B cell (primary cell): ENCODE measurements around the gene INSIG1. TPM values are rescaled to one million over a fixed set of nuclear protein-coding genes. Genes with fewer than 3 reads are reported as not detected.

Experiments used
- ATAC-seq: fragments of 200-7000 bp; cut with Tn5 transposase; one replicate; pipeline ENCODE4 v1.10.0; 2021; ENCODE audit warnings: low read depth, mild to moderate bottlenecking, moderate number of reproducible peaks, moderate library complexity
- CTCF ChIA-PET: fragments of 350-600 bp; sonication (Branson Sonifier 250); formaldehyde crosslinking; loops from one replicate; lab custom pipeline; 2021; ENCODE audit warnings: antibody characterized with exemption, inconsistent platforms; lab: Charles Lee
- POLR2A ChIA-PET: fragments of 350-600 bp; sonication (Branson Sonifier 250); formaldehyde crosslinking; loops from one replicate; lab custom pipeline; 2021; ENCODE audit warnings: antibody characterized with exemption; lab: Charles Lee
- DNase-seq: peaks from one replicate; pipeline ENCODE4 v3.0.0; 2013
- H2AFZ ChIP-seq: 2 replicates; pipeline ENCODE4 v1.6.1; 2012; ENCODE audit warnings: mild to moderate bottlenecking, low read depth, low read length; ENCODE audit not compliant: insufficient read depth, poor library complexity, severe bottlenecking
- H3K27ac ChIP-seq, 2 donors: 1 replicate in 1 of 2; 2 replicates in 1 of 2; pipeline ENCODE4 v1.5.1; 2012 to 2013; ENCODE audit warnings: low read length in 2 of 2, mild to moderate bottlenecking in 2 of 2, moderate library complexity in 1 of 2
- H3K27me3 ChIP-seq, 4 experiments: fragments of 200-600 bp in 1 of 4; sonication (generic) in 1 of 4; replicated peaks in 1 of 4; 1 replicate in 2 of 4; 2 replicates in 2 of 4; pipeline versions ENCODE4 v1.6.1 to v1.7.0; 2013 to 2016; ENCODE audit warnings: low read length in 3 of 4, mild to moderate bottlenecking in 2 of 4, mixed read lengths in 1 of 4, moderate library complexity in 1 of 4; ENCODE audit not compliant: insufficient read depth in 4 of 4, control insufficient read depth in 3 of 4; ENCODE audit errors: control extremely low read depth in 1 of 4
- H3K36me3 ChIP-seq, 2 experiments: replicated peaks in 1 of 2; 1 replicate in 1 of 2; 2 replicates in 1 of 2; pipeline versions ENCODE4 v1.6.1 to v1.7.1; 2013; ENCODE audit warnings: low read length in 1 of 2; ENCODE audit not compliant: insufficient read depth in 2 of 2, control insufficient read depth in 1 of 2; ENCODE audit errors: control extremely low read depth in 1 of 2, extremely low read depth in 1 of 2
- H3K4me1 ChIP-seq, 2 donors: fragments of 200-600 bp in 1 of 2; sonication (generic) in 1 of 2; 1 replicate in 1 of 2; 2 replicates in 1 of 2; pipeline versions ENCODE4 v1.5.1 to v1.6.1; 2013 to 2017; ENCODE audit warnings: low read length in 2 of 2; ENCODE audit not compliant: control insufficient read depth in 2 of 2, insufficient read depth in 2 of 2
- H3K4me2 ChIP-seq: replicated peaks from 2 replicates; pipeline ENCODE3; 2012; ENCODE audit warnings: mild to moderate bottlenecking, low read depth, low read length; ENCODE audit not compliant: poor library complexity, severe bottlenecking
- H3K4me3 ChIP-seq, 5 experiments: fragments of 200-600 bp in 1 of 5; sonication (generic) in 1 of 5; 1 replicate in 3 of 5; 2 replicates in 2 of 5; pipeline versions ENCODE4 v1.5.1 to v1.7.0; 2011 to 2016; ENCODE audit warnings: low read length in 4 of 5, mild to moderate bottlenecking in 4 of 5, low read depth in 2 of 5, control low read depth in 1 of 5, moderate library complexity in 1 of 5; ENCODE audit not compliant: insufficient read depth in 1 of 5; ENCODE audit errors: control extremely low read depth in 1 of 5, extremely low read depth in 1 of 5
- H3K79me2 ChIP-seq: fragments of 200-600 bp; sonication (generic); one replicate; pipeline ENCODE4 v1.6.0; 2016; ENCODE audit warnings: low read length; ENCODE audit not compliant: control insufficient read depth, insufficient read depth
- H3K9ac ChIP-seq: fragments of 200-600 bp; sonication (generic); 2 replicates; pipeline ENCODE4 v1.6.1; 2017; ENCODE audit warnings: mild to moderate bottlenecking, low read length, moderate library complexity
- H3K9me3 ChIP-seq, 3 donors: one replicate each; pipeline versions ENCODE4 v1.6.1 to v1.7.1; 2013; ENCODE audit warnings: low read length in 2 of 3; ENCODE audit not compliant: control insufficient read depth in 2 of 3, insufficient read depth in 1 of 3; ENCODE audit errors: control extremely low read depth in 1 of 3
- H4K20me1 ChIP-seq: 2 replicates; pipeline ENCODE4 v1.6.0; 2012; ENCODE audit warnings: mild to moderate bottlenecking, low read length; ENCODE audit not compliant: insufficient read depth, control insufficient read depth, poor library complexity, severe bottlenecking
- H3K27ac Mint-ChIP-seq: one replicate; pipeline ENCODE4 v1.8.0; 2021; ENCODE audit warnings: mixed read lengths
- H3K27me3 Mint-ChIP-seq: one replicate; pipeline ENCODE4 v1.8.0; 2021; ENCODE audit warnings: mixed read lengths
- H3K4me1 Mint-ChIP-seq: one replicate; pipeline ENCODE4 v1.8.0; 2021; ENCODE audit warnings: mixed read lengths
- H3K4me3 Mint-ChIP-seq: one replicate; pipeline ENCODE4 v1.8.0; 2021; ENCODE audit warnings: mixed read lengths
- H3K9me3 Mint-ChIP-seq: one replicate; pipeline ENCODE4 v1.8.0; 2022; ENCODE audit warnings: mixed read lengths; ENCODE audit not compliant: insufficient read depth
- CTCF ChIP-seq: fragments of 200-600 bp; IDR thresholded peaks from one replicate; pipeline ENCODE4 v1.8.0; 2022; ENCODE audit warnings: antibody characterized with exemption, mild to moderate bottlenecking
- EZH2 ChIP-seq: IDR thresholded peaks from 2 replicates; pipeline ENCODE4 v1.6.1; 2012; ENCODE audit warnings: borderline replicate concordance, low read depth, mild to moderate bottlenecking, moderate library complexity, low read length; ENCODE audit not compliant: insufficient read depth, poor library complexity, severe bottlenecking
- WGBS: methylation state at CpG from one replicate; pipeline ENCODE4 v1.1.5; 2013; ENCODE audit warnings: missing lambda C conversion rate; ENCODE audit not compliant: insufficient coverage; 5-methylcytosine and 5-hydroxymethylcytosine counted together
- intact Hi-C: fragments of 100-400 bp; cut with micrococcal nuclease; formaldehyde crosslinking; loops from one replicate; pipeline ENCODE4 v1.10.0; 2022
- polyA plus RNA-seq: library from polyadenylated mRNA; depleted of rRNA; stranded (reverse); fragments of >200 nt; gene quantifications from 2 replicates; pipeline ENCODE4 v1.2.3, GENCODE V29; 2012
- total RNA-seq, 2 donors: library from RNA; stranded (reverse); fragments of 120-200 nt in 1 of 2; gene quantifications; 1 replicate in 1 of 2; 2 replicates in 1 of 2; pipeline versions ENCODE4 v1.2.3 to v1.2.4, GENCODE V29; 2013 to 2022

The INSIG1 gene
- total and polyA plus RNA-seq, 2 donors (not counting 1 experiment from before 2014, with no cell fraction given): 32.2 to 56.2 TPM

GRCh38 chr7:155288055-155288454 lies 9.6 kb upstream of the INSIG1 start:
- 97% methylated on average over 15 of the region's 18 CpGs for WGBS
- TF ChIP-seq CTCF (no peak), EZH2 (no peak)
- Mint-ChIP-seq H3K4me1 (peaks cover 28% of the 10 kb centered on the region), H3K9me3 (no peaks in the 10 kb centered on the region), H3K27ac (no peak overlapping the region), H3K4me3 (no peak overlapping the region), H3K27me3 (peaks cover 27% of the 10 kb centered on the region)
- DNase-seq (no peak), ATAC-seq (no peak)
- POLR2A ChIA-PET: no interaction called here
- Histone ChIP-seq H3K4me1 (peaks cover 15 to 47% of the 10 kb centered on the region in 2 donors), H3K4me2 (no peak overlapping the region), H3K9me3 (peaks cover 0 to 7% (median 0%) of the 10 kb centered on the region in 3 donors), H3K27me3 (peaks cover 0 to 2% (median 0%) of the 10 kb centered on the region in 4 experiments), H2AFZ (no peak overlapping the region), H4K20me1 (no peaks in the 10 kb centered on the region), H3K79me2 (no peaks in the 10 kb centered on the region), H3K36me3 (no peaks in the 10 kb centered on the region), H3K9ac (no peak overlapping the region), H3K27ac (no peak overlapping the region), H3K4me3 (no peak overlapping the region)
- CTCF ChIA-PET: no interaction called here
- intact Hi-C loops: no loop called here

GRCh38 chr7:155289107-155289506 lies 8.6 kb upstream of the INSIG1 start:
- H3K4me2 ChIP-seq: no peak overlapping the region
- H3K36me3 ChIP-seq: no peaks in the 10 kb centered on the region
- H3K9me3 ChIP-seq: peaks cover 0 to 7% (median 0%) of the 10 kb centered on the region in 3 donors
- ATAC-seq (no peak), DNase-seq (no peak)
- H3K9ac ChIP-seq: no peak overlapping the region
- no peaks in the 10 kb centered on the region for H4K20me1 ChIP-seq
- no peak overlapping the region for H3K4me3 Mint-ChIP-seq
- no peak overlapping the region for H3K27ac Mint-ChIP-seq
- no peak overlapping the region for H3K27ac ChIP-seq
- peaks cover 0 to 3% (median 0%) of the 10 kb centered on the region in 4 experiments for H3K27me3 ChIP-seq
- no peak overlapping the region for H3K4me3 ChIP-seq
- H3K4me1 Mint-ChIP-seq: peaks cover 23% of the 10 kb centered on the region
- ChIA-PET CTCF (interaction anchor here (2.0 kb wide), 1 partner anchor 56 kb away, joined by 7 read pairs; no protein-coding TSS in a partner anchor), POLR2A (interaction anchor here (0.5 kb wide), 1 partner anchor 141 kb away, joined by 3 read pairs; no protein-coding TSS in a partner anchor)
- WGBS: 84% methylated on average over 6 of the region's 7 CpGs
- H3K9me3 Mint-ChIP-seq: no peaks in the 10 kb centered on the region
- peaks cover 15 to 38% of the 10 kb centered on the region in 2 donors for H3K4me1 ChIP-seq
- H3K27me3 Mint-ChIP-seq: peaks cover 27% of the 10 kb centered on the region
- no peak overlapping the region for H2AFZ ChIP-seq
- H3K79me2 ChIP-seq: no peaks in the 10 kb centered on the region
- TF ChIP-seq EZH2 (no peak), CTCF (no peak)
- intact Hi-C loops: no loop called here
